ENCODE data around the gene COX6B1.

- peak; percentile 98 for TF ChIP-seq CTCF (conservative IDR thresholded peaks at IDR 0.05)
- no peak for TF ChIP-seq ZFX (IDR thresholded peaks at IDR 0.05)
Observed at GRCh38 chr19:35693835-35694599, 45.9 kb downstream of the COX6B1 start.
